ENCODE measurements around the gene CAMK1D. TPM values are rescaled to one million over a fixed set of nuclear protein-coding genes. Genes with fewer than 3 reads are reported as not detected.

CAMK1D gene
- total RNA-seq, 4 donors from 2014 or later: 0.55 to 2.2 (median 1.5) TPM

- Histone ChIP-seq H3K27me3 (no peaks in the 10 kb centered on the region), H3K27ac (peak overlapping the region; percentile 41 to 86 (median 71)), H3K4me1 (peaks cover 0 to 8% of the 10 kb centered on the region in 2 donors), H3K9me3 (no peaks in the 10 kb centered on the region), H3K4me3 (peak overlapping the region in 2 of 4 donors; percentile 17 to 29), H3K36me3 (no peaks in the 10 kb centered on the region)
- ATAC-seq (peak; percentile 38 to 40), DNase-seq (peak in 1 of 2 donors; percentile 25)
- intact Hi-C loops (cut with DNase I; ENCODE audit: low total_unique reads) (loop anchor here (1.0 to 5.0 kb wide), 2 partner anchors 22 to 229 kb away; no protein-coding TSS in a partner anchor), in situ Hi-C loops (cut with MboI; ENCODE audit: low sequenced_read_pairs in 4 of 4) (loop anchor here in 1 of 4 donors (10.0 kb wide), 1 partner anchor 356 kb away; no protein-coding TSS in a partner anchor)
- no peak for TF ChIP-seq CTCF (IDR thresholded peaks at IDR 0.05 in 4 of 5, conservative IDR thresholded peaks at IDR 0.05 in 1 of 5)
- TF ChIP-seq POLR2A (IDR thresholded peaks at IDR 0.05): no peak
These were observed 379.1 kb downstream of the CAMK1D start for GRCh38 chr10:12728494-12728893.

- DNase-seq (no peak), ATAC-seq (no peak)
- intact Hi-C loops (cut with DNase I; ENCODE audit: low total_unique reads) (loop anchor here (5.0 kb wide), 1 partner anchor 227 kb away; no protein-coding TSS in a partner anchor), in situ Hi-C loops (cut with MboI; ENCODE audit: low sequenced_read_pairs in 4 of 4) (loop anchor here in 1 of 4 donors (10.0 kb wide), 1 partner anchor 355 kb away; no protein-coding TSS in a partner anchor)
- H3K4me1 ChIP-seq: peaks cover 0 to 8% of the 10 kb centered on the region in 2 donors
- no peaks in the 10 kb centered on the region for H3K27me3 ChIP-seq
- no peaks in the 10 kb centered on the region for H3K36me3 ChIP-seq
- H3K9me3 ChIP-seq: no peaks in the 10 kb centered on the region
- TF ChIP-seq POLR2A (IDR thresholded peaks at IDR 0.05) (no peak), CTCF (IDR thresholded peaks at IDR 0.05 in 4 of 5, conservative IDR thresholded peaks at IDR 0.05 in 1 of 5) (peak in 1 of 5 experiments; percentile 37)
- H3K4me3 ChIP-seq: no peak overlapping the region
- H3K27ac ChIP-seq: no peak overlapping the region
These were observed 380.5 kb downstream of the CAMK1D start for GRCh38 chr10:12729885-12730284.

- no peaks in the 10 kb centered on the region for H3K27me3 ChIP-seq
- no peak overlapping the region for H3K4me3 ChIP-seq
- no peaks in the 10 kb centered on the region for H3K36me3 ChIP-seq
- ATAC-seq (peak in 1 of 2 donors; percentile 31), DNase-seq (no peak)
- no peaks in the 10 kb centered on the region for H3K9me3 ChIP-seq
- H3K27ac ChIP-seq: peak overlapping the region; percentile 2 to 49 (median 25)
- peaks cover 0 to 13% of the 10 kb centered on the region in 2 donors for H3K4me1 ChIP-seq
- intact Hi-C loops (cut with DNase I; ENCODE audit: low total_unique reads): no loop called here
- TF ChIP-seq POLR2A (IDR thresholded peaks at IDR 0.05): peak in 1 of 2 donors; percentile 12
- no peak for TF ChIP-seq CTCF (IDR thresholded peaks at IDR 0.05 in 4 of 5, conservative IDR thresholded peaks at IDR 0.05 in 1 of 5)
- in situ Hi-C loops (cut with MboI; ENCODE audit: low sequenced_read_pairs in 4 of 4): no loop called here
These were observed 381.6 kb downstream of the CAMK1D start for GRCh38 chr10:12730809-12731519.

- Histone ChIP-seq H3K4me1 (peaks cover 0 to 17% of the 10 kb centered on the region in 2 donors), H3K27ac (no peak overlapping the region), H3K27me3 (no peaks in the 10 kb centered on the region), H3K4me3 (no peak overlapping the region), H3K9me3 (no peaks in the 10 kb centered on the region), H3K36me3 (no peaks in the 10 kb centered on the region)
- ATAC-seq (no peak), DNase-seq (no peak)
- intact Hi-C loops (cut with DNase I; ENCODE audit: low total_unique reads) (no loop called here), in situ Hi-C loops (cut with MboI; ENCODE audit: low sequenced_read_pairs in 4 of 4) (no loop called here)
- no peak for TF ChIP-seq POLR2A (IDR thresholded peaks at IDR 0.05)
- no peak for TF ChIP-seq CTCF (IDR thresholded peaks at IDR 0.05 in 4 of 5, conservative IDR thresholded peaks at IDR 0.05 in 1 of 5)
These were observed 383.9 kb downstream of the CAMK1D start for GRCh38 chr10:12733271-12733670.

Data from gastrocnemius medialis (tissue), 4 donors.